Thoracic aorta (tissue), 2 donors: Measurements from ENCODE around the gene ACOT11. TPM values are rescaled to one million over a fixed set of nuclear protein-coding genes. Genes with fewer than 3 reads are reported as not detected.

Experiments used
- ATAC-seq: fragments of 150-250 bp; one replicate; pipeline ENCODE4 v1.8.0; 2017; ENCODE audit warnings: low read depth; ENCODE audit not compliant: insufficient number of reproducible peaks, low FRiP score
- DNase-seq: peaks from one replicate; pipeline ENCODE4 v3.0.0-alpha.2; 2020; ENCODE audit warnings: low spot score
- H3K27ac ChIP-seq, 2 donors: fragments of 200-600 bp; sonication (generic); 1 replicate in 1 of 2; 2 replicates in 1 of 2; pipeline ENCODE4 v1.5.1; 2016; ENCODE audit warnings: mild to moderate bottlenecking in 2 of 2, moderate library complexity in 2 of 2
- H3K27me3 ChIP-seq: fragments of 200-600 bp; sonication (generic); replicated peaks from 2 replicates; pipeline ENCODE4 v1.6.0; 2016; ENCODE audit warnings: mild to moderate bottlenecking; ENCODE audit not compliant: insufficient read depth
- H3K36me3 ChIP-seq: fragments of 200-600 bp; sonication (generic); one replicate; pipeline ENCODE4 v1.5.1; 2016
- H3K4me1 ChIP-seq, 2 donors: fragments of 200-600 bp; sonication (generic); 1 replicate in 1 of 2; 2 replicates in 1 of 2; pipeline versions ENCODE4 v1.5.1 to v1.6.0; 2016; ENCODE audit warnings: low read depth in 2 of 2, mild to moderate bottlenecking in 1 of 2; ENCODE audit not compliant: control insufficient read depth in 1 of 2
- H3K4me3 ChIP-seq: fragments of 200-600 bp; sonication (generic); 2 replicates; pipeline ENCODE4 v1.5.1; 2016; ENCODE audit warnings: mild to moderate bottlenecking
- H3K9me3 ChIP-seq: fragments of 200-600 bp; sonication (generic); 2 replicates; pipeline ENCODE4 v1.5.1; 2016
- CTCF ChIP-seq: fragments of 200-600 bp; sonication (generic); IDR thresholded peaks from one replicate; pipeline ENCODE4 v1.5.1; 2019; ENCODE audit warnings: antibody characterized with exemption
- total RNA-seq, 2 donors: library from RNA; depleted of rRNA; stranded (reverse); fragments of >200 nt; gene quantifications; one replicate each; pipeline versions ENCODE4 v1.1.0 to v1.2.3, GENCODE V29; 2016

Gene ACOT11
- total RNA-seq, 2 donors from 2014 or later = 19.3 to 23.6 TPM

- Histone ChIP-seq H3K4me3 (no peak overlapping the region), H3K4me1 (no peaks in the 10 kb centered on the region), H3K9me3 (no peaks in the 10 kb centered on the region), H3K27me3 (no peaks in the 10 kb centered on the region), H3K27ac (no peak overlapping the region), H3K36me3 (peaks cover 25% of the 10 kb centered on the region)
- no peak for DNase-seq
- ATAC-seq = no peak
- no peak for TF ChIP-seq CTCF
Measured at GRCh38 chr1:54597455-54598030, 49.5 kb downstream of the ACOT11 start.

GRCh38 chr1:54599211-54599823 is 51.3 kb downstream of the ACOT11 start:
- Histone ChIP-seq H3K27me3 (no peaks in the 10 kb centered on the region), H3K4me1 (no peaks in the 10 kb centered on the region), H3K36me3 (peaks cover 20% of the 10 kb centered on the region), H3K9me3 (no peaks in the 10 kb centered on the region), H3K4me3 (no peak overlapping the region), H3K27ac (no peak overlapping the region)
- no peak for TF ChIP-seq CTCF
- no peak for DNase-seq
- no peak for ATAC-seq

- no peaks in the 10 kb centered on the region for H3K4me1 ChIP-seq
- no peak for TF ChIP-seq CTCF
- no peak overlapping the region for H3K27ac ChIP-seq
- no peaks in the 10 kb centered on the region for H3K9me3 ChIP-seq
- no peak overlapping the region for H3K4me3 ChIP-seq
- H3K36me3 ChIP-seq = peaks cover 15% of the 10 kb centered on the region
- DNase-seq = no peak
- no peaks in the 10 kb centered on the region for H3K27me3 ChIP-seq
- no peak for ATAC-seq
Measured at GRCh38 chr1:54600947-54601721, 53.1 kb downstream of the ACOT11 start.

GRCh38 chr1:54601730-54602129 is 53.7 kb downstream of the ACOT11 start:
- no peak for TF ChIP-seq CTCF
- Histone ChIP-seq H3K4me3 (no peak overlapping the region), H3K27ac (no peak overlapping the region), H3K36me3 (peaks cover 15% of the 10 kb centered on the region), H3K27me3 (no peaks in the 10 kb centered on the region), H3K9me3 (no peaks in the 10 kb centered on the region), H3K4me1 (no peaks in the 10 kb centered on the region)
- no peak for DNase-seq
- ATAC-seq = no peak

- peaks cover 18% of the 10 kb centered on the region for H3K36me3 ChIP-seq
Measured at GRCh38 chr1:54602554-54602953, 54.5 kb downstream of the ACOT11 start.

More at GRCh38 chr1:54602554-54602953, 54.5 kb downstream of the ACOT11 start:
- ATAC-seq (no peak), DNase-seq (no peak)
- Histone ChIP-seq H3K27me3 (no peaks in the 10 kb centered on the region), H3K4me3 (no peak overlapping the region), H3K4me1 (no peaks in the 10 kb centered on the region), H3K9me3 (no peaks in the 10 kb centered on the region), H3K27ac (no peak overlapping the region)
- no peak for TF ChIP-seq CTCF
